ENCODE results near the gene SP2. TPM values are rescaled to one million over a fixed set of nuclear protein-coding genes. Genes with fewer than 3 reads are reported as not detected.

Gene SP2
- polyA plus RNA-seq, 6 donors from 2014 or later: 2.2 to 17.1 (median 9.4) TPM

DNA sequence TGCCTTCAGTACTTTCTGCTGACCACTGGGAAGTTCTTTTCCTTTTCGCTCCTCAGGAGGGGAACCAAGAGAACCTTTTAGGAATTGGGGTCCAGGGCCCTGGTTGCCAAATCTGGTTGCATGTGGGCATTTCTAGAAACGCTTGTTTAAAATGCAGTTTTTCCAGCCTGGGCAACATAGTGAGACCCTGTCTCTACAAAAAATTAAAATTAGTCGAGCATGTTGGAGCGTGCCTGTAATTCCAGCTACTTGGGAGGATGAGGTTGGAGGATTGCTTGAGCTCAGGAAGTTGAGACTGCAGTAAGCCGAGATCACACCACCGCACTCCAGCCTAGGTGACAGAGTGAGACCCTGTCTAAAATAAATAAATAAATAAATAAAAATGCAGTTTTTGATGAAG is 46.5 kb downstream of the SP2 start:
- peaks cover 29 to 54% (median 34%) of the 10 kb centered on the region in 3 donors for H3K4me1 Mint-ChIP-seq

DNA sequence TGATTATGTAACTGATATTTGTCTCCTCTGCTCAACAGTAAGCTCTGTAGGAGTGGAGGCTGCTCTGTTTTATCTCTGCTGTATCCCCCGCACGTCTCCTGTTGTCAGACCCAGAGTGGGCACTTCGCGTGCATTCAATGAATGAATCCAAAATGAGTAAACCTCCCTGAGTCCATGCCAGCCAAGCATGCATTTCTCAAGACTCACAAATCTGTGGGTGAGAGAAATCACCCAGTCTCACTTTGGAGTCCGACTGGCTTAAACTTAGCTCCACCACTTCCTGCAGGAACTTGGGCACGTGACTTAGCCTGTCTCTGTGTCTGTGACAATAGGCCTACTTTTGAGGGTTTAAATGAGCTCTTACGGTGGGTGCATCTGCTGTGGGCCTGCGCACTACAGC is 49.0 kb downstream of the SP2 start:
- Mint-ChIP-seq H3K27me3 (no peaks in the 10 kb centered on the region), H3K9me3 (peaks cover 0 to 4% (median 0%) of the 10 kb centered on the region in 7 donors), H3K36me3 (peaks cover 5 to 10% of the 10 kb centered on the region in 2 donors), H3K4me1 (peaks cover 44 to 69% (median 44%) of the 10 kb centered on the region in 3 donors), H3K4me3 (peak overlapping the region in 1 of 8 donors; percentile 50), H3K27ac (peak overlapping the region in 1 of 6 donors; percentile 18)
- no peak for DNase-seq
- no peak for ATAC-seq (ENCODE audit: low read depth in 2 of 2)

More for the DNA sequence above, 46.5 kb downstream of the SP2 start:
- DNase-seq (no peak), ATAC-seq (ENCODE audit: low read depth in 2 of 2) (no peak)
- Mint-ChIP-seq H3K27ac (peak overlapping the region in 1 of 6 donors; percentile 87), H3K27me3 (no peaks in the 10 kb centered on the region), H3K36me3 (peaks cover 5 to 10% of the 10 kb centered on the region in 2 donors), H3K4me3 (peak overlapping the region; percentile 82 to 95 (median 90)), H3K9me3 (peaks cover 0 to 4% (median 0%) of the 10 kb centered on the region in 7 donors)

DNA sequence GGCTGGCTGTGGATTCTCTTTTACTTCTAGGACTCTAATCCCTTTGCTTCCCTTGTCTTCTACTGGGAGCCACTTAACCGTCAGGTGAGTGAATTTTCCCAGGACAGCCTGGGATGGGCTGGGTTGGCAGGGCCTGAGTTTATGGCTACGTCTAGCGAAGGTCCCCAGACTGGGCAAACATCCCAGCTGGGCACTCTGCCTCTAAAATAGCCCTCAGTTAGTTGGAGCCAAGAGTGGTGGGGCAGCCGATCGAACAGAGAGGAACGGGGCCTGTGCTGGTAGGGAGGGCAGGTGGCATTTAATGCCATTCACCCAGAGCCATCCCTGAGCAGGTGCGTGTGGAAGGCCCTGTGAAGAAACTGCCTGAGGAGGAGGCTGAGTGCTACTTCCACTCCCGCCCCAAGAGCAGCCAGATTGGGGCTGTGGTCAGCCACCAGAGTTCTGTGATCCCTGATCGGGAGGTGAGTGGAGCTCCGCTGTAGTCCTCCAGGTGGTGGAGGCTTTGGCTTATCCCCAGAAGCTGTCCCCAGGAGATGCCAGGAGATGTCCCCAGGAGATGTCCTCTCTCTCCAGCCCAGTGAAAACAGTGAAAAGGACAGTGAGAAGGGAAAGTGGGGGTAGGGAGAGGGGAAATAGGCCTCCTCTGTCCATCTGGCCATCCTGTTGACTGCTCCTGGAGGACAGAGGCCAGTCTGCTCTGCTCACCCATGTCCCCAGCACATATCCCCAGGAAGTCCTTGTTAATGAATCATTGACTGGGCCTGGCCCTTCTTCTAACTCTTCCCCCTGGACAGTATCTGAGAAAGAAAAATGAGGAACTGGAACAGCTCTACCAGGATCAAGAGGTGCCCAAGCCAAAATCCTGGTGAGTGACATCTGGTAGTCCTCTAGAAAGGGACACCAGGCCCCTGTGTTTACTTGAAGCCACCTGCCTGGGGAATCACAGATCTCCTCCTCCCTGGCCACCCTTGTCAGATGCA is 49.8 kb downstream of the SP2 start:
- peaks cover 0 to 4% (median 0%) of the 10 kb centered on the region in 7 donors for H3K9me3 Mint-ChIP-seq
- DNase-seq (no peak), ATAC-seq (ENCODE audit: low read depth in 2 of 2) (no peak)
- H3K36me3 Mint-ChIP-seq: peaks cover 5 to 10% of the 10 kb centered on the region in 2 donors
- H3K27ac Mint-ChIP-seq: peak overlapping the region in 1 of 6 donors; percentile 60
- H3K4me1 Mint-ChIP-seq: peaks cover 40 to 64% (median 43%) of the 10 kb centered on the region in 3 donors
- H3K4me3 Mint-ChIP-seq: peak overlapping the region in 1 of 8 donors; percentile 50
- H3K27me3 Mint-ChIP-seq: no peaks in the 10 kb centered on the region

DNA sequence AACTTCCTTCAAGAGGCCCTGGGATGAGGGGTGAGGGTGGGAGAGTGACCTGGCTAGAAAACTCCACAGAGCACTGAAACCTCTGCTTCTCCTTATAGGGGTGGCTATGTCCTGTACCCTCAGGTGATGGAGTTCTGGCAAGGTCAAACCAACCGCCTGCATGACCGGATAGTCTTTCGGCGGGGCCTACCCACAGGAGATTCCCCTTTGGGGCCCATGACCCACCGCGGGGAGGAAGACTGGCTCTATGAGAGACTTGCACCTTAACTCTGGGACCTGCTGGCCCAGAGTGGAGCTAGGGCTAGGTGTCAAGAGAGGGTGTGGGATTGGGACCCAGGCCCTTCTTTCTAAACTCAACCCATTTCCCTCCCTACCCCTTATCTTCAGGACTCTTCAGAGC is 50.5 kb downstream of the SP2 start:
- Mint-ChIP-seq H3K27me3 (no peaks in the 10 kb centered on the region), H3K9me3 (no peaks in the 10 kb centered on the region), H3K27ac (no peak overlapping the region), H3K4me3 (peak overlapping the region in 1 of 8 donors; percentile 66), H3K4me1 (peaks cover 34 to 58% (median 36%) of the 10 kb centered on the region in 3 donors), H3K36me3 (peaks cover 5 to 10% of the 10 kb centered on the region in 2 donors)
- ATAC-seq (ENCODE audit: low read depth in 2 of 2) (no peak), DNase-seq (no peak)

DNA sequence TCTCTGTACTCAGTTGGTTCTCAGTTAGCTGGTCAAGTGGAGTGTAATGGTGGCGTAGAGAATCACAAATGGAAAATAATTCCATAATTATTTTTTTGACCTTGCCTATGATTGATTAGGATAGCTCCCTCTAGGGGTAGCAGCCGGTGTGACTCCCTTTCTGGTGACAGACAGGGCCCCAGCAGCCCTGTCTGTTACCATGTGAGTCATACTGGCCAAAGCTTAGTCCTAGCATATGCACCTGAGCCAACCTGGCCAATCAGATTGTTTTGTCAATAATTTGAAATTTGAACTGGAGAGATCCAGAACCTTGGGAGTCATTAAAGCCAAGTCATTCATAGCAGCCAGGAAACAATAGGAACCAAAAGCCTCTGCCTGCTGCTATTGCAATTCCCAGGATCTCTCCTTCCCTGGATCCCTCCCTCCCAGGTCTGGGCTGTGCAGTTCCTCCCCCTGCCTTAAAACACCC is 50.9 kb downstream of the SP2 start:
- Mint-ChIP-seq H3K4me1 (peaks cover 32 to 54% (median 33%) of the 10 kb centered on the region in 3 donors), H3K27ac (peak overlapping the region in 1 of 6 donors; percentile 59), H3K36me3 (peaks cover 5 to 10% of the 10 kb centered on the region in 2 donors), H3K27me3 (no peaks in the 10 kb centered on the region), H3K4me3 (peak overlapping the region in 2 of 8 donors; percentile 5 to 66), H3K9me3 (no peaks in the 10 kb centered on the region)
- ATAC-seq (ENCODE audit: low read depth in 2 of 2): peak; percentile 72 to 86
- DNase-seq: peak; percentile 49

DNA sequence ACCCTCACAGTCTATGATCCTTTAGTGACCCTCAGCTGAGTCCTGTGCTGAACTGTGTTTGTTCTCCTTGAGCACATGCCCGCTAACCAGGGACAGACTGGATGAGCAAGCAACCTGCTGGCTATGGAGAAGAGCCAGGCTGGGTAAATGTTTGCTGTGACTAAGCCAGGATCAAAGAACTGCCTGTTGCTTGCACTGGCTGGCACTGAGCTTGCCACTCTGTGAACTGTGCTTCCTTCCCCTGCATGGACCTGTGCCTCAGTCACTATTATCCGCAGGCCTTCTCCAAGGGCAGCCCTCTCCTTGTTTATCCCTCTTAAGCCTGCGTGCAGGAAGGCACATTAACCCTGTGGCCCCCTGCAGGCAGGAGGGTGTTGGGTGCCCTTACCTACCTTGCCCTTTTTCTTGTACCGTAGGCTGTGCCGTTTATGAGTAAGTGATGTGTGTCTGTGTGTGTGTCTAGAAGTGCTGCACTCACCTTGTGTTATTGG is 52.7 kb downstream of the SP2 start:
- H3K27ac Mint-ChIP-seq: peak overlapping the region in 2 of 6 donors; percentile 17 to 60
- H3K27me3 Mint-ChIP-seq: no peaks in the 10 kb centered on the region
- ATAC-seq (ENCODE audit: low read depth in 2 of 2) (no peak), DNase-seq (no peak)
- peaks cover 22 to 43% (median 28%) of the 10 kb centered on the region in 3 donors for H3K4me1 Mint-ChIP-seq
- peak overlapping the region in 5 of 8 donors; percentile 49 to 91 (median 86) for H3K4me3 Mint-ChIP-seq
- H3K36me3 Mint-ChIP-seq: peaks cover 5 to 10% of the 10 kb centered on the region in 2 donors
- H3K9me3 Mint-ChIP-seq: no peaks in the 10 kb centered on the region

DNA sequence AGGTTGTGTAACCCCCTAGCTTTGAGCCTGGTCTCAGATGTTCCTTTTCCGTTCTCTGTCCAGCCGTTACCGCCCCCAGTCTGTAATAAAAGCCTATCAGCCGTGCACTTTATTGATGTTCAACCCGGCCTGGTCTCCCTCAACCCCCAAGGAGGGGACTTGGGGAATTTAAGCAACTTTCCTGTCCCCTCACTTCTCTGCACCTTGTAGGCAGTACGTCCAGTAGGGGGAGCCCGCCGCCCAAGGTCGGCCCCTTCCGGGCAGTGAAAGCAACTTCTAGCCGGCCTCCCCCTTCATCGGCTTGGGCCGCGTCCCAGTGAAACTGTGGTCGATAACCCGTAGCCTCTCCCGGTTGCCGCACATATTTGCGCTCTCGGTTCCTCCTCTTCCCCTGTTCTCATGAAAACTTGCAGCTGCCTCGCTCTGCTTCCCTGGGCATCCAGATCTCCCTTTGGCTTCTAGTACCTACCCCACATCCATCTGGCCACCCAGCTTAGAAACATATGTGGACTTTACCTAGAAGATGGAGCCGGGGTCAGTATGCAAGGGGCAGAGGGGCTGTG is 53.2 kb downstream of the SP2 start:
- Mint-ChIP-seq H3K4me3 (peak overlapping the region; percentile 25 to 91 (median 80)), H3K4me1 (peaks cover 21 to 38% (median 28%) of the 10 kb centered on the region in 3 donors), H3K27me3 (no peaks in the 10 kb centered on the region), H3K27ac (peak overlapping the region in 4 of 6 donors; percentile 17 to 87 (median 60)), H3K36me3 (peaks cover 5 to 10% of the 10 kb centered on the region in 2 donors), H3K9me3 (no peaks in the 10 kb centered on the region)
- ATAC-seq (ENCODE audit: low read depth in 2 of 2): peak; percentile 78 to 79
- peak; percentile 72 for DNase-seq

DNA sequence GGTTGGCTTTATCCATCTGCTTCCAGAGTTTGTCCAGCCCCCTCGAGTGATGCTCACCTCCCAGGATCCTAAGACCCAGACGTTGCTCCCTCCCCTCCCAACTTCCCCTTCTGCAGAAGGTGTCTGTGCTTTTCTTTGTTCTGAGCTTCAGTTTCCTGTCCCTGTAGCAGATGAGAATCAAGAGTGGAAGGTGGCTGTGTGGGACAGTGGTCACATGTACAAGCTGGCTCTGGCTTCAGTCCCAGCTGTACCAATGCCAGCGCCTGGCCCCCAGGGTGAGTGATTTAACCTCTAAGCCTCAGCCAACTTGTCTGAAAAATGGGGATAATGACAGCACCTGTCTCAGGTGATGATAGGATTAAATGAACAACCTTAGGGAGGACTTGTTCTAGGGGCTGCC is 53.9 kb downstream of the SP2 start:
- Mint-ChIP-seq H3K4me3 (peak overlapping the region in 3 of 8 donors; percentile 44 to 91 (median 75)), H3K9me3 (no peaks in the 10 kb centered on the region), H3K36me3 (peaks cover 4 to 5% of the 10 kb centered on the region in 2 donors), H3K4me1 (peaks cover 21 to 31% (median 24%) of the 10 kb centered on the region in 3 donors), H3K27me3 (no peaks in the 10 kb centered on the region), H3K27ac (peak overlapping the region in 3 of 6 donors; percentile 17 to 87 (median 67))
- DNase-seq: no peak
- ATAC-seq (ENCODE audit: low read depth in 2 of 2): peak; percentile 23 to 44

DNA sequence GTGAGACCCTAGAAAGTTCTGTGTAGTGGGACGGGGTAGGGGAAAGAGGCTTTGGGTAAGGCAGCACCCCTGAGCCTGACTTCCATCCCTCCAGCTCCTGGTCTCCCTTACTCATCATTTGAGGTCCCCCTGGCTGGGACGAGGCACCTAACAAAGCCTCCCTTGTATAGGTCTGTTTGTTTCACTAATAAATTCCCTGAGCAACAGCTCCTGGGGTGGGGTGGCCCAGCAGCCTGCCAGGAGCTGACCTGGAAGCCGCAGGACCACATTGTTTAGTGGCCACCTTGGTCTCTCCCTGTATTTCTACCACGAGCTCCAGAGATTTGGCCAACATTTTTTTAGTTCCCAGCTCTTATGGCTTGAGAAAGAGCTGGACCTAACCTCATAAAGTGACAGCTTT is 54.4 kb downstream of the SP2 start:
- H3K9me3 Mint-ChIP-seq: no peaks in the 10 kb centered on the region
- peak overlapping the region in 1 of 8 donors; percentile 20 for H3K4me3 Mint-ChIP-seq
- no peaks in the 10 kb centered on the region for H3K27me3 Mint-ChIP-seq
- no peak overlapping the region for H3K27ac Mint-ChIP-seq
- ATAC-seq (ENCODE audit: low read depth in 2 of 2): no peak
- peaks cover 0 to 5% of the 10 kb centered on the region in 2 donors for H3K36me3 Mint-ChIP-seq
- peaks cover 19 to 27% (median 21%) of the 10 kb centered on the region in 3 donors for H3K4me1 Mint-ChIP-seq
- no peak for DNase-seq

DNA sequence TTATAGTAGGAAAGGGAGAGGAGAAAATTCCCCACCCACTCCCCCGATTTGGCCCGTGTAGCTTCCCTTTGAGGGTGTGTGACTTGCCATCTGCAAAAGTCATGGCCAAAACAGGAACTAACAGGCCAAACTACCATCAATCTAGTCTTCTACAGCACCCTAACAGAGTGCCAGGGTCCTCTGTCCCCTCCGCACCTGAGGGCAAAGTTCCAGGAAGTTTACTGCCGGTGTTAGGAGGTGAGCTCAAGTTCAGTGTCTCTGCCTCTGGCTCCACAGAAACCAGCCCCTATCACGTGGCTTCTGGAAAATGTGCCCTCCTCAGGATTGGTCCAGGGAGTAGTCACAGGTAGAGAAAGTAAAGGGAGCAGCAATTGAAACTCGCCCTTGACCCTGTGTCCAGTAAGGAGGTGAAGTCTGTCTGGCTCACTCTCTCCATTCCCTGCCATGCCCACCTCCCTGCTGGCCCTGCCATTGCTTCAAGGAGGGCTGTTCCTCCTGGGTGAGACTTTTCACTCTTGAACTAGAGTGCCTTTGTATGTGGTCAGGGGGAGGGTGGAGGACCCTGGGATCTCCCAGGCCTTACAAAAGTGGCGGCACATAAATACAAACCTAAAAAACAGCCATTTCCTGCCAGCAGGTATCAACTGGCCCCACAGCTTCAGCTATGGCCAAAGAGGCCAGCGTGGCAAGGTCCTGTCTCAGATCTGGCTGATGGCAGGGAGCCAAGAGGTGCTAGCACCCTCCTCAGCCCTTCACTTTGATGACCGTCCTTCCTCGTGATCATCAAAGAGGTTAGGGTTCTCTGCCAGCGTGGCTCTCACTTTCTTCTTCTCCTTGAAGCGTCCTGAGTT is 56.4 kb downstream of the SP2 start:
- Mint-ChIP-seq H3K4me1 (peaks cover 15 to 18% (median 17%) of the 10 kb centered on the region in 3 donors), H3K9me3 (no peaks in the 10 kb centered on the region), H3K4me3 (no peak overlapping the region), H3K36me3 (no peaks in the 10 kb centered on the region), H3K27me3 (no peaks in the 10 kb centered on the region), H3K27ac (peak overlapping the region in 1 of 6 donors; percentile 24)
- DNase-seq (no peak), ATAC-seq (ENCODE audit: low read depth in 2 of 2) (no peak)

DNA sequence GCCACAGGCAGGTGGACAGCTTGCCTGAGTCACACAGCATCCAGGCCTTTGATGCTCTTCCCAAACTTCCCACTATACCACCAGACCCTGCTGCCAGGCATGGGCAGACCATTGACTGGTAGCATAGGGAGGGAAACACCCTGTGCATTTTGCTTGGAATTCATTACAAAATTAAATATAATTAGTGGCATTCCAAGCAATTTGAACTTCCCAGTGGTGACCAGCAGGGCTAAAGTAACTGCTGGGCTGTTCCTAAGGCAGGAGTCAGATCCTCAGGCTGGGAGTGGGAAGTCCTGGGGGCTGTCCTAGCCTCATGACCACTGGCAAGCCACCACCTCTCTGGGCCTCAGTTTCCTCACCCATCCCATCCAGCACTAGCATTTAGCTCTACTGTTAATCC is 57.9 kb downstream of the SP2 start:
- no peaks in the 10 kb centered on the region for H3K27me3 Mint-ChIP-seq
- no peaks in the 10 kb centered on the region for H3K9me3 Mint-ChIP-seq
- no peaks in the 10 kb centered on the region for H3K36me3 Mint-ChIP-seq
- ATAC-seq (ENCODE audit: low read depth in 2 of 2) (no peak), DNase-seq (no peak)
- H3K4me3 Mint-ChIP-seq: no peak overlapping the region
- no peak overlapping the region for H3K27ac Mint-ChIP-seq
- peaks cover 12 to 14% (median 13%) of the 10 kb centered on the region in 3 donors for H3K4me1 Mint-ChIP-seq

DNA sequence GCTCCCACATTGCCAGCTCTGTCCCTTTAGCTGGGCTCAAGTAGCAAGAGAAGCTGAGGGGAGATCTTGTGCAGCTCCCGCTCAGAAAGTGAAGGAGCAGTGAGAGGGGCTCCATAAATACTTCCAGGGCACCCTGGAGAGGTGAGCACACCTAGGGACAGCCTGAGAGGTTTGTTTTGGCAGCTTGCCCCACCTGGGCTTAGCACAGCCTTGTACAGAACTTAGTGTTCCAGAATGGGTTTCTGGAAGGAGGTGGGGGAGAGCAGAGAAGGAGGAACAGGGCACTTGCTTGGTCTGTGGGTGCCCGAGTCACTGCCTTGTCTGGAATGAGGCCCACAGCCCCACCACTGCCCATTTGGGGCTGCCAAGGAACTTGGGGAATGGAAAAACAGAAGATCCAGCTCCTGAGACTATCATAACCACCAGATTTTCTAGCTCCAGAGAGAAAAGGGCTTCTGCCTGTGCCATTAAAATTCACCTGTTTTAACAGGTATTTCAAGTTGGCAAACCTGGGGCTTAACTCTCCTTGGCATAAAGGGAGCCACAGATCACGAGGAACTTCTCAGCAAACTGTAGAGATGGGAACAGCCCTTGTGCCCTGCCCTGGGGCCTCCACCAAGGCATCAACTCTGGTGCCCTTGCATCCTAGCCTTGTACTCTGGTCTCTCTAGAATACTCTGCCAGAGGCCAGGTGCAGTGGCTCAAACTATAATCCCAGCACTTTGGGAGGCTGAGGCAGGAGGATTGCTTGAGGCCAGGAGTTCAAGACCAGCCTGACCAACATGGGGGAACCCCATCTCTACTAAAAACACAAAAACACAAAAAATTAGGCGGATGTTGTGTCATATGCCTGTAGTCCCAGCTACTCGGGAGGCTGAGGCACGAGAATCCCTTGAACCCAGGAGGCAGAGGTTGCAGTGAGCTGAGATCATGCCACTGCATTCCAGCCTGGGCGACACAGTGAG is 59.7 kb downstream of the SP2 start:
- Mint-ChIP-seq H3K27ac (no peak overlapping the region), H3K36me3 (no peaks in the 10 kb centered on the region), H3K4me3 (no peak overlapping the region), H3K9me3 (no peaks in the 10 kb centered on the region), H3K4me1 (no peaks in the 10 kb centered on the region), H3K27me3 (no peaks in the 10 kb centered on the region)
- no peak for DNase-seq
- no peak for ATAC-seq (ENCODE audit: low read depth in 2 of 2)

Measured in naive B cell (primary cell).